Osteoblast (primary cell): Measurements from ENCODE around the gene GPR84. TPM values are rescaled to one million over a fixed set of nuclear protein-coding genes. Genes with fewer than 3 reads are reported as not detected.
A peak's percentile ranks its signal among the peaks of the same experiment; 100 is the strongest.

Source experiments
- DNase-seq: peaks from one replicate; pipeline ENCODE4 v3.0.0; 2011; ENCODE audit warnings: low spot score, mixed read lengths; ENCODE audit not compliant: insufficient read length; ENCODE audit errors: missing footprints
- H2AFZ ChIP-seq: 2 replicates; pipeline ENCODE4 v1.6.0; 2011; ENCODE audit warnings: mild to moderate bottlenecking, low read length
- H3K27ac ChIP-seq: 2 replicates; pipeline ENCODE4 v1.5.1; 2011; ENCODE audit warnings: mild to moderate bottlenecking, low read depth, low read length, moderate library complexity
- H3K27me3 ChIP-seq: 2 replicates; pipeline ENCODE4 v1.6.0; 2012; ENCODE audit warnings: mild to moderate bottlenecking, control low read depth, inconsistent platforms, low read length, moderate library complexity; ENCODE audit not compliant: insufficient read depth
- H3K36me3 ChIP-seq: 2 replicates; pipeline ENCODE4 v1.5.1; 2011; ENCODE audit warnings: mild to moderate bottlenecking, low read length, control low read depth, moderate library complexity; ENCODE audit not compliant: insufficient read depth
- H3K4me1 ChIP-seq: 2 replicates; pipeline ENCODE4 v1.5.1; 2011; ENCODE audit warnings: mild to moderate bottlenecking, low read length, control low read depth, moderate library complexity; ENCODE audit not compliant: insufficient read depth
- H3K4me2 ChIP-seq: 2 replicates; pipeline ENCODE4 v1.6.0; 2011; ENCODE audit warnings: mild to moderate bottlenecking, low read length; ENCODE audit not compliant: insufficient read depth
- H3K4me3 ChIP-seq: fragments of 200-600 bp; sonication (generic); 3 replicates; pipeline ENCODE4 v1.5.1; 2012; ENCODE audit warnings: mild to moderate bottlenecking, low read length, inconsistent platforms; ENCODE audit not compliant: insufficient read depth
- H3K79me2 ChIP-seq: 2 replicates; pipeline ENCODE4 v1.6.0; 2012; ENCODE audit warnings: mild to moderate bottlenecking, low read length, control low read depth, inconsistent platforms; ENCODE audit not compliant: insufficient read depth
- H3K9me3 ChIP-seq: 2 replicates; pipeline ENCODE4 v1.5.1; 2011; ENCODE audit warnings: low read depth, low read length, control low read depth
- H4K20me1 ChIP-seq: 2 replicates; pipeline ENCODE4 v1.6.0; 2012; ENCODE audit warnings: mild to moderate bottlenecking, low read length, control low read depth; ENCODE audit not compliant: insufficient read depth
- total RNA-seq: library from RNA; depleted of rRNA; stranded (reverse); fragments of >200 nt; gene quantifications from 2 replicates; pipeline ENCODE4 v1.2.3, GENCODE V29; 2012
- TF ChIP-seq, protein P1 (sequence below): IDR thresholded peaks from 2 replicates; pipeline ENCODE4 v1.5.1; 2011; ENCODE audit warnings: mild to moderate bottlenecking, low read depth, low read length, moderate library complexity; ENCODE audit errors: extremely low read depth

The GPR84 gene
- total RNA-seq, 1 donor = 0.36 TPM

DNA sequence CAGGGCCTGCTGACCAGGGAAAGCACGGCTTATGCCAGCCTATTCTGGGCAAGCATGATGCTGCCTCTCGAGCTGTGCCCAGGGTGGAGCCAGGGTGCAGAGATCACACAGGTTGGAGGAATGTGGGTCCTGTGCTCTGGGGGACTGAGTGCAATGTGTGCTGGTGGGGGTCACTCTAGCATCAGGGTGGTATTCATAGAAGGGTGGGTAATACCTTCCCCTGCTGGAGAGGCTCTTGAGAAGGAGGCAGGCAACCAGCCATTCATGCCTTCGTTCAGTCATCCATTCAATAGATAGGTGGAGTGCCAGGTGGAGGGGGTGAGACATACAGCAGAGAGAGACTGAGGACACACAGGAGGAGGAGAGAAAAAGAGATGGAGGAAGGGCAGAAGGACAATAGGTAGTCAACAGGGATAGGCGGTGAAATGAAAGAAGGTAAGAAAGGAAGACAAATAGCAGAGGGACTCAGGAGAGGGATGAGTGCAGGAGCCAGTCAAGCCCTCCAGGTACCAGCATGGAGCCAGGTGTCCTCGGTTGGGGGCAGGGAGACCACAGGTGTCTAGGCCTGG is 25.4 kb upstream of the GPR84 start:
- no peak overlapping the region for H3K4me2 ChIP-seq

GRCh38 chr12:54389134-54389508 is 24.8 kb upstream of the GPR84 start:
- Histone ChIP-seq H3K36me3 (peaks cover 14% of the 10 kb centered on the region), H3K9me3 (no peaks in the 10 kb centered on the region), H4K20me1 (peaks cover 8% of the 10 kb centered on the region), H2AFZ (no peak overlapping the region), H3K27me3 (no peaks in the 10 kb centered on the region), H3K4me3 (no peak overlapping the region), H3K4me2 (no peak overlapping the region), H3K79me2 (no peaks in the 10 kb centered on the region), H3K27ac (no peak overlapping the region), H3K4me1 (peaks cover 4% of the 10 kb centered on the region)
- no peak for DNase-seq
- TF ChIP-seq, protein P1, sequence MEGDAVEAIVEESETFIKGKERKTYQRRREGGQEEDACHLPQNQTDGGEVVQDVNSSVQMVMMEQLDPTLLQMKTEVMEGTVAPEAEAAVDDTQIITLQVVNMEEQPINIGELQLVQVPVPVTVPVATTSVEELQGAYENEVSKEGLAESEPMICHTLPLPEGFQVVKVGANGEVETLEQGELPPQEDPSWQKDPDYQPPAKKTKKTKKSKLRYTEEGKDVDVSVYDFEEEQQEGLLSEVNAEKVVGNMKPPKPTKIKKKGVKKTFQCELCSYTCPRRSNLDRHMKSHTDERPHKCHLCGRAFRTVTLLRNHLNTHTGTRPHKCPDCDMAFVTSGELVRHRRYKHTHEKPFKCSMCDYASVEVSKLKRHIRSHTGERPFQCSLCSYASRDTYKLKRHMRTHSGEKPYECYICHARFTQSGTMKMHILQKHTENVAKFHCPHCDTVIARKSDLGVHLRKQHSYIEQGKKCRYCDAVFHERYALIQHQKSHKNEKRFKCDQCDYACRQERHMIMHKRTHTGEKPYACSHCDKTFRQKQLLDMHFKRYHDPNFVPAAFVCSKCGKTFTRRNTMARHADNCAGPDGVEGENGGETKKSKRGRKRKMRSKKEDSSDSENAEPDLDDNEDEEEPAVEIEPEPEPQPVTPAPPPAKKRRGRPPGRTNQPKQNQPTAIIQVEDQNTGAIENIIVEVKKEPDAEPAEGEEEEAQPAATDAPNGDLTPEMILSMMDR = no peak

More for the DNA sequence above, 25.4 kb upstream of the GPR84 start:
- H4K20me1 ChIP-seq = peaks cover 13% of the 10 kb centered on the region
- H3K36me3 ChIP-seq = peaks cover 20% of the 10 kb centered on the region
- no peak overlapping the region for H2AFZ ChIP-seq
- H3K4me1 ChIP-seq = peaks cover 1% of the 10 kb centered on the region
- H3K79me2 ChIP-seq = no peaks in the 10 kb centered on the region
- no peak overlapping the region for H3K4me3 ChIP-seq
- H3K27me3 ChIP-seq = no peaks in the 10 kb centered on the region
- TF ChIP-seq, protein P1 = no peak
- H3K27ac ChIP-seq = no peak overlapping the region
- peak; percentile 56 for DNase-seq
- no peaks in the 10 kb centered on the region for H3K9me3 ChIP-seq

- Histone ChIP-seq H4K20me1 (peaks cover 4% of the 10 kb centered on the region), H3K4me3 (no peak overlapping the region), H3K4me1 (peaks cover 5% of the 10 kb centered on the region), H3K9me3 (no peaks in the 10 kb centered on the region), H3K36me3 (peaks cover 8% of the 10 kb centered on the region), H3K27me3 (no peaks in the 10 kb centered on the region), H3K4me2 (no peak overlapping the region), H3K79me2 (no peaks in the 10 kb centered on the region), H3K27ac (no peak overlapping the region), H2AFZ (no peak overlapping the region)
- TF ChIP-seq, protein P1 = no peak
- peak; percentile 69 for DNase-seq
Measured at GRCh38 chr12:54388237-54389133, 24.2 kb upstream of the GPR84 start.

GRCh38 chr12:54387114-54387467 is 22.8 kb upstream of the GPR84 start:
- H3K4me1 ChIP-seq = peaks cover 13% of the 10 kb centered on the region
- no peak overlapping the region for H3K4me2 ChIP-seq
- no peak overlapping the region for H3K27ac ChIP-seq
- H4K20me1 ChIP-seq = no peaks in the 10 kb centered on the region
- no peaks in the 10 kb centered on the region for H3K9me3 ChIP-seq
- DNase-seq = peak; percentile 50
- H3K79me2 ChIP-seq = no peaks in the 10 kb centered on the region
- no peaks in the 10 kb centered on the region for H3K27me3 ChIP-seq
- TF ChIP-seq, protein P1 = no peak
- no peak overlapping the region for H3K4me3 ChIP-seq
- no peak overlapping the region for H2AFZ ChIP-seq
- no peaks in the 10 kb centered on the region for H3K36me3 ChIP-seq
